Kidney (tissue), 14 donors: ENCODE data around the gene COL5A2. TPM values are rescaled to one million over a fixed set of nuclear protein-coding genes. Genes with fewer than 3 reads are reported as not detected.

Experiments
- DNase-seq, 5 donors: peaks; one replicate each; pipeline ENCODE4 v3.0.0-alpha.2; 2013 to 2020
- FAIRE-seq: peaks from 2 replicates; lab custom pipeline; 2012; peaks lifted over from hg19 to GRCh38; lab: Jason Lieb, UNC
- H3K27ac ChIP-seq, 2 donors: one replicate each; pipeline ENCODE4 v1.7.0; 2013; ENCODE audit warnings: low read depth in 2 of 2, low read length in 2 of 2, inconsistent platforms in 1 of 2
- H3K27me3 ChIP-seq: one replicate; pipeline ENCODE4 v1.7.1; 2013; ENCODE audit warnings: low read length, inconsistent platforms; ENCODE audit not compliant: control insufficient read depth, insufficient read depth
- H3K36me3 ChIP-seq, 3 donors: one replicate each; pipeline versions ENCODE4 v1.7.0 to v1.7.1; 2013; ENCODE audit warnings: low read length in 3 of 3, control low read depth in 1 of 3, inconsistent platforms in 1 of 3; ENCODE audit not compliant: insufficient read depth in 3 of 3, control insufficient read depth in 2 of 3
- H3K4me1 ChIP-seq, 3 donors: one replicate each; pipeline versions ENCODE4 v1.7.0 to v1.7.1; 2013; ENCODE audit warnings: low read length in 3 of 3, inconsistent platforms in 1 of 3, low read depth in 1 of 3; ENCODE audit not compliant: control insufficient read depth in 2 of 3, insufficient read depth in 2 of 3
- H3K4me3 ChIP-seq, 3 donors: one replicate each; pipeline versions ENCODE4 v1.7.0 to v1.8.1; 2013; ENCODE audit warnings: low read length in 3 of 3, control low read depth in 1 of 3, inconsistent platforms in 1 of 3
- H3K9ac ChIP-seq, 3 donors: one replicate each; pipeline versions ENCODE4 v1.7.0 to v1.7.1; 2013; ENCODE audit warnings: low read length in 3 of 3, control low read depth in 1 of 3, inconsistent platforms in 1 of 3
- H3K9me3 ChIP-seq, 3 donors: one replicate each; pipeline versions ENCODE4 v1.7.0 to v1.7.1; 2013; ENCODE audit warnings: low read length in 3 of 3, control low read depth in 1 of 3, inconsistent platforms in 1 of 3; ENCODE audit not compliant: control insufficient read depth in 2 of 3, insufficient read depth in 1 of 3
- CTCF ChIP-seq: IDR thresholded peaks from 3 replicates; pipeline ENCODE4 v1.5.1; 2012; ENCODE audit warnings: mild to moderate bottlenecking, moderate library complexity, borderline replicate concordance; ENCODE audit not compliant: insufficient read depth; ENCODE audit errors: extremely low read depth
- intact Hi-C: fragments of 100-400 bp; cut with DNase I; formaldehyde crosslinking; loops from one replicate; pipeline ENCODE4 v1.11.1; 2022
- polyA plus RNA-seq: library from polyadenylated mRNA; stranded (reverse); fragments of 350-450 nt; fragmentation: Illumina TruSeq; extraction: RNeasy Lipid Tissue Mini Kit (QIAGEN cat#74804); gene quantifications from one replicate; pipeline ENCODE4 v1.2.3, GENCODE V29; 2014; ENCODE audit warnings: low read depth, low replicate concordance; ENCODE audit not compliant: insufficient read depth
- total RNA-seq: library from RNA; stranded (reverse); fragmentation: NEBNext Ultra II Directional; extraction: Animal tissue kit (Norgen Biotek cat#: 25700); gene quantifications from one replicate; pipeline ENCODE4 v1.2.1, GENCODE V29; 2021
- donor health status: control.
- donor health status: control.
- donor health status: control.
- donor health status: control.
- donor health status: control.
- donor health status: DM: yes; HTN: yes; CAD: no.
- donor health status: Normal renal cell carcinoma (clear cell type).

COL5A2 gene
- total and polyA plus RNA-seq, 2 donors from 2014 or later = 3.6 to 12.3 TPM

- DNase-seq (no peak), FAIRE-seq (no peak)
- H3K9me3 ChIP-seq = no peaks in the 10 kb centered on the region
- peaks cover 0 to 4% (median 2%) of the 10 kb centered on the region in 3 donors for H3K36me3 ChIP-seq
- TF ChIP-seq CTCF = no peak
- no peak overlapping the region for H3K4me3 ChIP-seq
- intact Hi-C loops = no loop called here
- no peak overlapping the region for H3K9ac ChIP-seq
- H3K27me3 ChIP-seq = no peaks in the 10 kb centered on the region
- H3K27ac ChIP-seq = no peak overlapping the region
- no peaks in the 10 kb centered on the region for H3K4me1 ChIP-seq
Observed at GRCh38 chr2:189037518-189037917, 142.0 kb downstream of the COL5A2 start.

- FAIRE-seq (no peak), DNase-seq (no peak)
- H3K36me3 ChIP-seq = no peaks in the 10 kb centered on the region
- no peaks in the 10 kb centered on the region for H3K27me3 ChIP-seq
- intact Hi-C loops = no loop called here
- TF ChIP-seq CTCF = no peak
- H3K9ac ChIP-seq = no peak overlapping the region
- no peaks in the 10 kb centered on the region for H3K4me1 ChIP-seq
- H3K27ac ChIP-seq = no peak overlapping the region
- H3K4me3 ChIP-seq = no peak overlapping the region
- H3K9me3 ChIP-seq = no peaks in the 10 kb centered on the region
Observed at GRCh38 chr2:189024901-189025618, 154.5 kb downstream of the COL5A2 start.

GRCh38 chr2:189022492-189022891 lies 157.1 kb downstream of the COL5A2 start:
- no peaks in the 10 kb centered on the region for H3K9me3 ChIP-seq
- no peak for FAIRE-seq
- H3K9ac ChIP-seq = no peak overlapping the region
- TF ChIP-seq CTCF = no peak
- no peaks in the 10 kb centered on the region for H3K27me3 ChIP-seq
- peak in 1 of 5 donors; percentile 16 for DNase-seq
- H3K36me3 ChIP-seq = no peaks in the 10 kb centered on the region
- no peak overlapping the region for H3K4me3 ChIP-seq
- H3K27ac ChIP-seq = no peak overlapping the region
- intact Hi-C loops = no loop called here
- H3K4me1 ChIP-seq = no peaks in the 10 kb centered on the region
